ENCODE data around the gene PRORP.

PRORP gene

DNA sequence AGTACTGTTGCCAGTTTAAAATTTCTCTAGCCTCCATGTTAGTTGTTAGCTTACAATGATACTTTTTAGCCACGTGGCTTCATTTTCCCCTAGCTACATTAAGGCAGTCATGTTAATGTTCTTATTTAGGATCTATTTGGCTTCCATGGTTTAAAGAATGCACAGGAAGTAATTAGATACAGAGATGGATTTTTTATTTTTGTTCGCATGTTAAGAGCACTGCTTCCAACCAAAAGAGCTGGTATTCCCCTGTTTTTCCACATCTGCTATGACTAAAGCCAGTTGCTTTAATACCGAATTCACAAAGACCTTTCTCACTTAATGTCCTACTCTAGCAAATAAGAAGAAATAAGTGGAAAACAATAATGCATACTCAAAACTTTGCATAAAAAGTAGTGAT is 45.1 kb downstream of the PRORP start:
- ChIA-PET CTCF (interaction anchor here (1.2 to 1.7 kb wide), 3 partner anchors 14 to 237 kb away, joined by 3 to 6 read pairs (median 4); partner anchors contain the start of gene NFKBIA), POLR2A (no interaction called here)
- H3K4me3 ChIP-seq (ENCODE audit: low read depth, low read length) = no peak overlapping the region
- DNase-seq (ENCODE audit: low read depth, low spot score) = no peak
- TF ChIP-seq, protein P1, sequence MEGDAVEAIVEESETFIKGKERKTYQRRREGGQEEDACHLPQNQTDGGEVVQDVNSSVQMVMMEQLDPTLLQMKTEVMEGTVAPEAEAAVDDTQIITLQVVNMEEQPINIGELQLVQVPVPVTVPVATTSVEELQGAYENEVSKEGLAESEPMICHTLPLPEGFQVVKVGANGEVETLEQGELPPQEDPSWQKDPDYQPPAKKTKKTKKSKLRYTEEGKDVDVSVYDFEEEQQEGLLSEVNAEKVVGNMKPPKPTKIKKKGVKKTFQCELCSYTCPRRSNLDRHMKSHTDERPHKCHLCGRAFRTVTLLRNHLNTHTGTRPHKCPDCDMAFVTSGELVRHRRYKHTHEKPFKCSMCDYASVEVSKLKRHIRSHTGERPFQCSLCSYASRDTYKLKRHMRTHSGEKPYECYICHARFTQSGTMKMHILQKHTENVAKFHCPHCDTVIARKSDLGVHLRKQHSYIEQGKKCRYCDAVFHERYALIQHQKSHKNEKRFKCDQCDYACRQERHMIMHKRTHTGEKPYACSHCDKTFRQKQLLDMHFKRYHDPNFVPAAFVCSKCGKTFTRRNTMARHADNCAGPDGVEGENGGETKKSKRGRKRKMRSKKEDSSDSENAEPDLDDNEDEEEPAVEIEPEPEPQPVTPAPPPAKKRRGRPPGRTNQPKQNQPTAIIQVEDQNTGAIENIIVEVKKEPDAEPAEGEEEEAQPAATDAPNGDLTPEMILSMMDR (IDR thresholded peaks at IDR 0.05; ENCODE audit: insufficient read depth, low read length, missing control alignments) = no peak
